Large intestine (tissue), 3 donors: ENCODE data around the gene SMAD7. TPM values are rescaled to one million over a fixed set of nuclear protein-coding genes. Genes with fewer than 3 reads are reported as not detected.

Source experiments
- DNase-seq, 2 donors: peaks; one replicate each; pipeline versions ENCODE4 v3.0.0 to v3.0.0-alpha.2; 2013
- H3K27ac ChIP-seq: one replicate; pipeline ENCODE4 v1.5.1; 2013; ENCODE audit warnings: low read length
- H3K27me3 ChIP-seq: 2 replicates; pipeline ENCODE4 v1.6.1; 2013; ENCODE audit warnings: low read length; ENCODE audit not compliant: control insufficient read depth, insufficient read depth
- H3K36me3 ChIP-seq: 2 replicates; pipeline ENCODE4 v1.6.1; 2013; ENCODE audit warnings: low read length; ENCODE audit not compliant: control insufficient read depth, insufficient read depth
- H3K4me1 ChIP-seq: one replicate; pipeline ENCODE4 v1.6.1; 2013; ENCODE audit warnings: low read length; ENCODE audit not compliant: control insufficient read depth, insufficient read depth
- H3K4me3 ChIP-seq: one replicate; pipeline ENCODE4 v1.5.1; 2013; ENCODE audit warnings: low read length
- H3K9me3 ChIP-seq: one replicate; pipeline ENCODE4 v1.6.1; 2013; ENCODE audit warnings: mild to moderate bottlenecking, low read depth, low read length, moderate library complexity; ENCODE audit not compliant: control insufficient read depth
- WGBS: methylation state at CpG from one replicate; pipeline ENCODE4 v1.1.5; 2013; ENCODE audit warnings: low lambda C conversion rate; ENCODE audit not compliant: insufficient coverage; 5-methylcytosine and 5-hydroxymethylcytosine counted together
- polyA plus RNA-seq: library from polyadenylated mRNA; unstranded; fragments of 120-200 nt; gene quantifications from one replicate; pipeline ENCODE4 v1.2.1, GENCODE V29; 2013

Gene SMAD7
- polyA plus RNA-seq, 1 donor, result 59.4 TPM

- no peaks in the 10 kb centered on the region for H3K36me3 ChIP-seq
- 40% methylated on average over 2 of the region's 28 CpGs for WGBS
These were observed 23.7 kb upstream of the SMAD7 start for GRCh38 chr18:48974304-48975119.

GRCh38 chr18:48973731-48974130, 23.0 kb upstream of the SMAD7 start:
- no CpG with 5 or more reads among the region's 3 CpGs for WGBS
- DNase-seq, result peak; percentile 80 to 93
- peak overlapping the region; percentile 89 for H3K27ac ChIP-seq

More at GRCh38 chr18:48974304-48975119, 23.7 kb upstream of the SMAD7 start:
- Histone ChIP-seq H3K27ac (peak overlapping the region; percentile 89), H3K4me3 (peak overlapping the region; percentile 70), H3K9me3 (no peaks in the 10 kb centered on the region), H3K27me3 (no peaks in the 10 kb centered on the region), H3K4me1 (peaks cover 28% of the 10 kb centered on the region)
- DNase-seq, result peak in 1 of 2 donors; percentile 65

GRCh38 chr18:48968412-48969215, 17.8 kb upstream of the SMAD7 start:
- Histone ChIP-seq H3K4me1 (peaks cover 9% of the 10 kb centered on the region), H3K27me3 (no peaks in the 10 kb centered on the region), H3K9me3 (no peaks in the 10 kb centered on the region), H3K36me3 (no peaks in the 10 kb centered on the region), H3K4me3 (no peak overlapping the region), H3K27ac (no peak overlapping the region)
- no peak for DNase-seq
- 70% methylated on average over 3 of the region's 11 CpGs for whole genome bisulfite sequencing

More at GRCh38 chr18:48973731-48974130, 23.0 kb upstream of the SMAD7 start:
- H3K4me1 ChIP-seq, result peaks cover 27% of the 10 kb centered on the region
- no peaks in the 10 kb centered on the region for H3K27me3 ChIP-seq
- no peak overlapping the region for H3K4me3 ChIP-seq
- H3K9me3 ChIP-seq, result no peaks in the 10 kb centered on the region
- H3K36me3 ChIP-seq, result no peaks in the 10 kb centered on the region

GRCh38 chr18:48967545-48967944, 16.8 kb upstream of the SMAD7 start:
- Histone ChIP-seq H3K4me3 (no peak overlapping the region), H3K4me1 (peaks cover 3% of the 10 kb centered on the region), H3K9me3 (no peaks in the 10 kb centered on the region), H3K27ac (no peak overlapping the region), H3K27me3 (no peaks in the 10 kb centered on the region), H3K36me3 (no peaks in the 10 kb centered on the region)
- WGBS, result 100% methylated on average over 1 of the region's 2 CpGs
- DNase-seq, result no peak

GRCh38 chr18:48966523-48966922, 15.8 kb upstream of the SMAD7 start:
- Histone ChIP-seq H3K4me3 (no peak overlapping the region), H3K4me1 (no peaks in the 10 kb centered on the region), H3K9me3 (no peaks in the 10 kb centered on the region), H3K36me3 (no peaks in the 10 kb centered on the region), H3K27me3 (no peaks in the 10 kb centered on the region), H3K27ac (no peak overlapping the region)
- no CpG with 5 or more reads among the region's 1 CpG for WGBS
- no peak for DNase-seq

GRCh38 chr18:48963586-48964470, 13.1 kb upstream of the SMAD7 start:
- Histone ChIP-seq H3K9me3 (no peaks in the 10 kb centered on the region), H3K27ac (no peak overlapping the region), H3K36me3 (no peaks in the 10 kb centered on the region), H3K4me3 (no peak overlapping the region), H3K4me1 (peaks cover 11% of the 10 kb centered on the region), H3K27me3 (no peaks in the 10 kb centered on the region)
- no CpG with 5 or more reads among the region's 10 CpGs for WGBS
- no peak for DNase-seq

- no CpG with 5 or more reads among the region's 3 CpGs for WGBS
- no peak overlapping the region for H3K27ac ChIP-seq
- no peak for DNase-seq
These were observed 12.3 kb upstream of the SMAD7 start for GRCh38 chr18:48962994-48963561.

GRCh38 chr18:48962252-48962993, 11.7 kb upstream of the SMAD7 start:
- no peaks in the 10 kb centered on the region for H3K9me3 ChIP-seq
- peaks cover 16% of the 10 kb centered on the region for H3K4me1 ChIP-seq
- no peak overlapping the region for H3K27ac ChIP-seq
- no peak for DNase-seq
- H3K36me3 ChIP-seq, result no peaks in the 10 kb centered on the region
- 100% methylated on average over 1 of the region's 13 CpGs for WGBS
- no peaks in the 10 kb centered on the region for H3K27me3 ChIP-seq
- H3K4me3 ChIP-seq, result no peak overlapping the region

More at GRCh38 chr18:48962994-48963561, 12.3 kb upstream of the SMAD7 start:
- Histone ChIP-seq H3K4me3 (no peak overlapping the region), H3K9me3 (no peaks in the 10 kb centered on the region), H3K4me1 (peaks cover 11% of the 10 kb centered on the region), H3K27me3 (no peaks in the 10 kb centered on the region), H3K36me3 (no peaks in the 10 kb centered on the region)

GRCh38 chr18:48961547-48961946, 10.8 kb upstream of the SMAD7 start:
- Histone ChIP-seq H3K27me3 (no peaks in the 10 kb centered on the region), H3K36me3 (no peaks in the 10 kb centered on the region), H3K27ac (no peak overlapping the region), H3K9me3 (no peaks in the 10 kb centered on the region), H3K4me3 (no peak overlapping the region), H3K4me1 (peaks cover 16% of the 10 kb centered on the region)
- peak in 1 of 2 donors; percentile 63 for DNase-seq
- no CpG with 5 or more reads among the region's 12 CpGs for whole genome bisulfite sequencing
